Measurements from ENCODE around the gene KIFC1.

KIFC1 gene

DNA sequence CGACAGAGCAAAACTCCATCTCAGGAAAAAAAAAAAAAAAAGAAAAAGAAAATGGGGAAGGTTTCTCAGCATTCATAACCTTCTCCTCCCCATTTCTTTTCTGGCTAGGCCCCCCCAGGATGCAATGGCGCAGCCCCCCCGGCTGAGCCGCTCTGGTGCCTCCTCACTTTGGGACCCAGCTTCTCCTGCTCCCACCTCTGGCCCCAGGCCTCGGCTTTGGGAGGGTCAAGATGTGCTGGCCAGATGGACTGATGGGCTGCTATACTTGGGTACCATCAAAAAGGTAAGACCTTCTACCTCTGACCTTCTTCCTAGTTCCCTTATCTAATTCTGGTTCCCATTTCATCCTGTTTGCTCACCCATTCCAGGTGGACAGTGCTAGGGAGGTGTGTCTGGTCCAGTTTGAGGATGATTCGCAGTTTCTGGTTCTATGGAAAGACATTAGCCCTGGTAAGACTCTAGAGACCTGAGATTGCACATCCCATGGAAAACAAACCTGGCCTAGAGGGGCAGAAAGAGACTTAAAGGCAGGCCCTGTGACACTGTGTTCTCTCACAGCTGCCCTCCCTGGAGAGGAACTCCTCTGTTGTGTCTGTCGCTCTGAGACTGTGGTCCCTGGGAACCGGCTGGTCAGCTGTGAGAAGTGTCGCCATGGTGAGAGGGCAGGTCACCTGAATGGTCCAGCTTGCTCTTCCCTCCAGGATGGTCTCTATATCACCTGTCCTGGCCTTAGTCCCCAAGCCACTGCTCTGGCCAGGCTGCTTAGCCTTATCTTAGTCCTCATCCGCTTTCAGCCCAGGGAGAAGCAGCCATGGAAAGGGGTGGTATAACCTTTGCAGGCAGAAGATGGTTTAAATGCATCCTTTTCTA lies 20.8 kb downstream of the KIFC1 start:
- DNase-seq, result no peak

DNA sequence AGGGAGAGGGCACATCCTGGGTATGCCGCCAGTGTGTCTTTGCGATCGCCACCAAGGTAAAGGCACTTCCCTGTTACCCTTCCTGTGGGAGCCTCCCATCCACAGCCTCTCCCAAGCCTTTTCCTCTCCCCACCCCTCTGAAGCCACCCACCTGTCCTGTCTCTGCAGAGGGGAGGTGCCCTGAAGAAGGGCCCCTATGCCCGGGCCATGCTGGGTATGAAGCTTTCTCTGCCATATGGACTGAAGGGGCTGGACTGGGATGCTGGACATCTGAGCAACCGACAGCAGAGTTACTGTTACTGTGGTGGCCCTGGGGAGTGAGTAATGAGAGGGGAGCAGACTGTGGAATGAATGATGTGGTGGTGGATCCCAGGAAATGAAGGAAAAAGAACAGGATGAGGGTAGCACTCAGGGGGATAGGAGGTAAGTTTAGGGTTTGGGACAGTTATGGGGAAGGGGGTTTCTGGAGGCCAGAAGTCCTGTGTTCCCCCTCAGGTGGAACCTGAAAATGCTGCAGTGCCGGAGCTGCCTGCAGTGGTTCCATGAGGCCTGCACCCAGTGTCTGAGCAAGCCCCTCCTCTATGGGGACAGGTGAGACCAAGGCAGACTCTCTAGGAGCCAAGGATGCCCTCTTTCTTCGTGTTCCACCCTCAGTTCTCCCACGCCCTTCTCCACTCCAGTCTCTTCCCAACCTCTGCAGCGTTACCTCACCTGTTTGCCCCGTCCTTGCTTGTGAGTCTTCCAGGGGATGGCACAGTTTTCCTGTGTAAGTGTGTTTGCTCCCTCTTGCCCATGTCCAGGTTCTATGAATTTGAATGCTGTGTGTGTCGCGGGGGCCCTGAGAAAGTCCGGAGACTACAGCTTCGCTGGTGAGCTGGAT lies 21.9 kb downstream of the KIFC1 start:
- DNase-seq, result no peak

DNA sequence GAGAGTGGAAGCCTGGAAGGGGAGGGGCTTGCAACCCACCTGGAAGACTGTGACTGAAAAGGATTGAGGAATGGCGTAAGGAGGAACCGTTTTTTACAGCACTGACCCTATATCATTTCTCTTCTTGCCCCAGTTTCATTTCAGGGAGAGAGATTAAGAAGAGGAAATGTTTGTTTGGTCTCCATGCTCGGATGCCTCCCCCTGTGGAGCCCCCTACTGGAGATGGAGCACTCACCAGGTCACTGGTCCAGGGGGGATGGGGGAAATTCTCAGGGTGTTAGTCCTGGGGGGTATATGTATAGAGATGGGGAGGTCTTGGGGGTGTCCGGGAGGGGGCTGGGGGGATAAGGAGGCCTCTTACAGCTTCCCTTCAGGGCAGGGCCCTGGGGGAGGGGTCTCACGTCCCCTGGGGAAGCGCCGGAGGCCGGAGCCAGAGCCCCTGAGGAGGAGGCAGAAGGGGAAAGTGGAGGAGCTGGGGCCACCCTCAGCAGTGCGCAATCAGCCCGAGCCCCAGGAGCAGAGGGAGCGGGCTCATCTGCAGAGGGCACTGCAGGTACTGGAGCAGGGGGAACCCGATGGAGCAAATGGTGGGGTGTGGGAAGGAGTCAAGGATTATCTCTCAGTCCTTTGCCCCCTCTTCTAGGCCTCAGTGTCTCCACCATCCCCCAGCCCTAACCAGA lies 23.1 kb downstream of the KIFC1 start:
- DNase-seq, result no peak

DNA sequence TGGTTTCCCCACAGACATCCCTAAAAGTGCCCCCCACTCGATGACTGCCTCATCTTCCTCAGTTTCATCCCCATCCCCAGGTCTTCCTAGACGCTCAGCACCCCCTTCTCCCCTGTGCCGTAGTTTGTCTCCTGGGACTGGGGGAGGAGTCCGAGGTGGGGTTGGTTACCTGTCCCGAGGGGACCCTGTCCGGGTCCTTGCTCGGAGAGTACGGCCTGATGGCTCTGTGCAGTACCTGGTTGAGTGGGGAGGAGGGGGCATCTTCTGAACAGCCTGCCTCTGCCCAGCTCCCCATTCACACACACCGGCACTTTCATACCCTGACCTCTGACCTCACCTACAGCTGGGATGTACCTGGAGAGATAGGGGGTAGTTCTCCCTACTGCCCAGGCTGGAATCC lies 24.2 kb downstream of the KIFC1 start:
- no peak for DNase-seq

DNA sequence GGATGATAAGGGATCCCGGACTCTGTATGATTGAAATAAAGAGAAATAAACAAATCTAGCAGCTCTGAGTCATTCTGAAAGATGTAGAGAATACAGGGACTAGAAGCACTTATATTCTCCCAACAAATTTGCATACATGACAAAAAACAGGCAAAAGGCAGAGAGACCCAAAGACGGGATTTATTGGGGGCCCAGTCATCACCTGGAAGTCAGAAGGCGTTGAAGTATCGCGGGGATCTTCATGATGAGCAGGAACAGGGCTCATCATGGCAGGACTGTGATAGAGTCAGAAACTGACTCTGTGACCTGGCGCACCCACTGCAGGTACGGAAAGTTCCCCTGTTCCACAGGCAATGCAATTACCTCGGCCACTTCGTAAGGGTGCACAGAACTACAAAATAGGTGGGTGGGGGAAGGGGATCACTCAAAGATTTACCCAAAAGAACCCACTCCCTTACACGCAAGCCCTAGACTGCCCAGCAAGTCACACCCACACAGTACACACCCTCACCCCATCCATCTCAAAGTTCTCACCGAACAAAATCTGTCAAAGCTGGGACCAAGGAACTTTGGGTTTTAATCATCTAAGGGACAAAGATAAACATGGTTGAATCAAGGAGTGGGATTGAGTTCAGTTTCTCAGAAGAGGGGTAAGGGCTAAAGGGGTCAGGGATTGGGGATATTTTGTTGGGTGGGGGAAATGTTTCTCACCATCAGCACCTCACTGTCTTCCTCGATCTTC lies 24.9 kb downstream of the KIFC1 start:
- DNase-seq, result no peak

- no peak for DNase-seq
Measured at GRCh38 chr6:33417128-33417902, 25.7 kb downstream of the KIFC1 start.

DNA sequence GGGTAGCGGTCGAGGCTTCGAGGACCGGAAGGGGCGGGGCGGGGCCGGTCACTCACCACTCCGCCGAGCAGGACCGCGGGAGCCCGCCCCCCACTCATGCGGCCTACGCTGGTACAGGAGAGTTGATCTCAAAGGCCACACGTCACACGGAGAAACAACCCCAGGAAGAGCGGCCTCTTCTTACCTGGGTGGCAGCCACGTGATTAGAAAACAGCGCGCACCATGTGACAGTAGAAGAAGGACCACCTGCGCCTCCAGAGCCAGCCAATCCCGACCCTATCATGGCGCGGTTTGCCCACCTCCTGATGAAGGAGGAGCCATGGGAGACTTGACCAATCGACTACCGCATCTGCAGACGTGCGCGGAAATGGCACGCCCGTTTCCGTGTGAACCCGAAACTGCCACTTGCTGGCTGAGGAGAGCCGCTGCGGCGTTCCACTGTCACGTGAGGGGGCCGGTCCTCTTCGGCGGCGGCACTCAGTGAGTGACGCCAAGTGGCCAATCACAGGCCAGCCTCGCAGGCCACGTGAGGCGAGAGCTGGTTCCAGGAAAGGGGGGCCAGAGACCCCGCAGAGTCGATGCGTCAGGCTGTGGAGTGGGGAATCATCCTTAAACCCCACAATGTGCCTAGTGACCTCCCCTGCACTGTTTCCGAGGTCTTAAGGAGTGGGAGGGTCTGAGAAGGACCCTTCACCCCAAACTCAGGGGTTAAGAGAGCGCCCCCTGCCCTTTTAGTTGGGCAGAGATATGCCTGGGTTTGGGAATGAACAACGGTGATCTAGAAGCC lies 26.5 kb downstream of the KIFC1 start, which contains the start of gene CUTA:
TSS of gene CUTA (minus strand) at position 205 of the 787 bp plus-strand sequence. CDS start at position 98, 107 bp downstream.
- DNase-seq, result peak; percentile 98

GRCh38 chr6:33418690-33419291 lies 27.2 kb downstream of the KIFC1 start:
- no peak for DNase-seq

DNA sequence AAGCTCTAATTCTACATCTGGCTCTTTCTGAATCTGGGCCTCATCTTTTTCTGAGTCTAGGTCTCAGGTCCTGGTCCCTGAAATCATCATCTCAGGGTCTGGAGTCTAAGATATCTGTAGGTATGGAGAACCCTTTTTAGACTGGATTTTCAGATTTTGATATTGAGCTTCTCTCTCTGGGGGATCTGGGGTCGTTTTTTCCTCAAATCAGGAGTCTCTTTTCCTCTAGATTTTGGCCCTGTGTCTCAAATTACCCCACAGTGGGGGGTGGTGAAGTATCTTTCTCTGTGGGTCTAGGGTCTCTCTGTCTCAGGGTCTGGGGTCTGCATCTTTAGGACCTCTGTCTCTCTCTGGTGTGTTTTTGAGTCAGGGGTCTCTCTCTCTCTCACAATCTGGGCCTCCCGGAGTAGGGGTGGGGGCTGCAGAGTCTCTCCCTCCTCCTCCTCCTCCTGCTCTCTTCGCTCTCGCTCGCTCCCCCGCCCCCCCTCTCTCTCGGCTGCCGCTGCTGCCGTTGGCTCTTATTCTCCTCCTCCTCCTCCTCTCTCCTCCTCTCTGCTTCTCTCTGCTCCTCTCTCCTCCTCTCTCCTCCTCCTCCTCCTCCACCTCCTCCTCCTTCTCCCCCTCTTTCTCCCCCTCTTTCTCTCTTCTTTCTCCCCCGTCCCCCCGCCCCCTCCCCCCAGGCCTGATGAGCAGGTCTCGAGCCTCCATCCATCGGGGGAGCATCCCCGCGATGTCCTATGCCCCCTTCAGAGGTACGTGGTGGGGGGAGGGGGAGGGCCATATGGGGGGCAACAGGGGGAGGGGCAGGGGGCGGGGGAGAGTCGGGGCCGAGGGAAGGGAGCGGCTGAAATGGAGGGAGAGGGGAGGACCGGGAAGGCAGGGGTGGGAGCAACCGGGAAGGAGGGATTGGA lies 28.2 kb downstream of the KIFC1 start, which contains the start of gene SYNGAP1:
TSS of gene SYNGAP1 (plus strand) at position 486 of the 911 bp plus-strand sequence. CDS start at position 686, 200 bp downstream.
- peak; percentile 19 for DNase-seq

DNA sequence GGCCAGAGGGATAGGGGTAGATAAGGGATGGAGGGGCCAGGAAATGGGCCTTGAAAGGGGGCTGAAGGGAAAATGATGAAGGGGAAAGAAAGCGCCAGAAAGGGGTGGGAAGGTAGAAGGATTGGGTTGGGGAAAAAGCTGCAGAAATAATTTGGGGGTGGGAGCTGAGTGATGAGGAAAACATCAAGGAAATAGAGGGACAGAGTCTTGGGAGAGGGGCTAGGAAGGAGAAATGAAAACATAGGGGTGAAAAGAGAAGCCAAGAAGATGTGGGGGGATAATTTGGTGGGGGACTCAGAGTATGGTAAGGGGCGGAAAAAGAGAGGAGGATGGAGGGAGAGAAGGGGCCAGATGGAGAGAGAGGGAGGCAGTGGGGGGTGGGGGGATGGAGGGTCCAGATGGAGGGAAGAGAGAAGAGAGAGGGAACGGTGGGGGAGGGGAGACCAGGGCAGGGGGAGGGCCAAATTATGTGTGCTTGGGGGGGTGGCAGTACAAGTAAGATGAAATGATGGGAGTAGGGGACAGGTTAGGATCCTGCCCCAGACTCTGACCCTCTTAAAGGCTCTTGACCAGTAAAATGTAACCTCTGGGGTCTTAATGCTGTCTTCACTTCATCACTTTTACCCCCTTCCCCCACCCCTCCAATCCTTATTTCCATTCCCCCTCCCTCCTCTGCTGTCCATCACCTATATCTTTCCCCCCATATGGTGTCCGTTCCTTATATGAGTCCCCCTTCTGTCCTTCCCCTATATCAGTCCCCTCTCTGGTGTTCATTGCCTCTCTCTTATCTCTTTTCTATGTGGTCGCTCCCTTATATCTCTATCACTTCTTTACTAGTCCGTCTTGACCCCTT lies 29.1 kb downstream of the KIFC1 start:
- DNase-seq, result no peak

DNA sequence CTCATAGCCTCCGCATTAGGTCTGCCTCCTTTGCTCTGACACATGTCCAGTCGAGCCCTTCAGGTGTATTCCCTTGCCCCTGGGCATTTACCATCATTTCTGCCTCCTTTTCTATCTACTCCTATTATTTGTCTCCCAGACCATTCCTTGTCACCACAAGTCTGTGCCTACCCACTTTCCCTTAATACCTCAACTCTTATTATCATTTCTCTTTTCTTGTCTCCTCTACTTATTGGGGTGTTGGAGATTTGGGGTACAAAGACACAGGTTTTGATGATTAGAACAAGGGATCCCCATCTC lies 29.7 kb downstream of the KIFC1 start:
- no peak for DNase-seq

- no peak for DNase-seq
Measured at GRCh38 chr6:33423777-33424176, 32.2 kb downstream of the KIFC1 start.

DNA sequence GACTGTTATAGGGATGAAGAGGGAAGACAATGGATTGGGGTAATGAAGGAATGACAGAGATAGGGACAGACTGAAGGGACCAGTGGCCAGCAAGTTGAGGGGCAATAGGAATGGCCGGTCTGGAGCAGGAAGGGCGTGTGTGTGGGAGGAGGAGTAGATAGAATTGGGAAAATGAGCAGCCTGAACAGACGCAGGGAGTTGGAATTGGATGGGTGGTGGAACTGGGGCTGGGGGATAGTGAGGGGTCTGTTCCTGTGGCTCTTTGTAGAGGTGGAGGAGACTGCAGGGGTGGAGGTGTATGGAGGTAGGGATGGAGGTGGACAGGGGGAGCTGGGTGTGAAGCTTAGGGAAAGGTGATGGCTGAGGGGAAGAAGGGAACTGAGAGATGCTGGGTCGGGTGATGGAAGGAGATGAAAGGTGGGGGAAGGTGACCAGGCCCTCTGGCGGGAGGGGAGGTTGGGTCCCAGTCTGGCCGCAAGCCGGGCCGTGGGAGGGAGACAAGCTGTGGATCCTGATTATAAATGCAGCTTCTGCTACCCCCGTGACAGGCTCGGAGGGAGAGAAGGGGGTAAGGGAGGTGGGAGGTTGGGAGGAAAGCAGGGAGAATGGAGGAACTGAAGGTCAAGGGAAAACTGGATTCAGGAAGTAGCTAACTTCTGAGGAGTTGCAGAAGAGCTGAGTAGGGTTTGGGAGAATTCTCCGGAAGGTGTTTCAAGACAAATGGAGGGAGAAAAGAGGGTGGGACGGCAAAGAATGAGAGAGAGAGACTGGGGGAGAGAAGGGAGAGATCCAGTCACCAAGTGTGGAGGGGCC lies 33.4 kb downstream of the KIFC1 start:
- no peak for DNase-seq

DNA sequence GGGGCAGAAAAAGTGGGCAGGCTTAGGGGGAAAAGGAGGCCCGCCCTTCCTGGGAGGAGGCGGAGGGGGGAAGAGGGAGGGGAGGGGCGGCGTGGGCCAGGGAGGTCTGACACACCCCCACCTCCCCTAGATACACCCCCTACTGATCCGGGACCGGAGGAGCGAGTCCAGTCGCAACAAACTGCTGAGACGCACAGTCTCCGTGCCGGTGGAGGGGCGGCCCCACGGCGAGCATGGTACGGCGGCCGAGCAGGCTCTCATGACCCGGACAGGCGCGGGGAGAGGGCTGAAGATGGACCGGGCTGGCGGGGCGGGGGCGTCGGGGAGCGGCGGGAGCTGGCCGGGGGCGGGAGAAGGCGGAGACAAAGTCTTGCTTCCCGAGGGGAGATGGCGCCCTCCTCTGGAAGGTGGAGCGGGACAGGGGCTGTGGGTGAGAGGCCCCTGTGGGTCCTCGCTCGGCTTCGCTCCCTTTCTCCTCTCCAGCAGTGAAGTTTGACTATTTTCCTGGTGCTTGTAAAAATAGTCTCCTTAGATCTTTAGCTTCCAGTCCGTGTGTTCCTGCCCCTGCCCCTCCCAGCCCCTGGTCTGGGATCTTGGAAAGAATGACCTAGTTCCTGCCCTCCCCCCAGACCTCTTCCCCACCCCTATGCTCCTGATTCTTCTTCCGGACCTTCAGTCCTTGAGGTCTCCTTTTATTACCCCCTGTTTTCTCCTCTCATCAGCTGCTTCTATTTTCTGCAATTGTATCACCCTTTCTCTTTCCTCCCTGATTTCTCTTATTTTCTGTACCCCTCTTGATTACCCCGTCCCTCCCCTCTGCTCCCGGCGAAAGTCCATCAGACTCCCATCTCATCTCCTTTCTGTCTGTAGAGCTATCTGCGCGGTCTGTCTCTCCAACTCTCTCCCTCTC lies 34.3 kb downstream of the KIFC1 start:
- peak; percentile 78 for DNase-seq

- no peak for DNase-seq
Measured at GRCh38 chr6:33426590-33427511, 35.2 kb downstream of the KIFC1 start.

Measured in NCI-H526 treated with DMSO at 0.1 percent for 48 hours (cell line).